ENCODE results near the gene DENR.
"Not testable (repeated sequence)": the region's sequence is repeated elsewhere in the genome, so short reads cannot be mapped to it uniquely, and the experiment has no call there.

DNA sequence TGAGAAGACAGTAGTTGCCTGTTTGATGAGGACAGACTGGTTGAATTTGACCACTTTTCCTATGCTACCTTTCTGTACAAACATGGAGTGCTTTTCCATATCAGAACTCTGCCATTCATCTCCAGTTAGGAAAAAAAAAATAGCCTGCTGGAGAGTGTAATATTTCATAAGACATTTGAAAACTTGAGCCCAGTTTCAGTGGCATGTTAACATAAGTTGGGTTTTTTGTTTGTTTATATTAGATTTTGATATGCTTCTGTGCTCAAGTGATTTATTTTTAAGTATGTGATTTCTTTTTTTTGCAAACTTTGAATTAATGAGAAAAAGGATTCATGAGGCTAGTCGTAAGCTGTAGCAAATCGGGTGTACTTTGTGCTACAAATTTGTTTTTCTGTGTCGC, 48.8 kb upstream of the DENR start:
- TF ChIP-seq, protein P1, sequence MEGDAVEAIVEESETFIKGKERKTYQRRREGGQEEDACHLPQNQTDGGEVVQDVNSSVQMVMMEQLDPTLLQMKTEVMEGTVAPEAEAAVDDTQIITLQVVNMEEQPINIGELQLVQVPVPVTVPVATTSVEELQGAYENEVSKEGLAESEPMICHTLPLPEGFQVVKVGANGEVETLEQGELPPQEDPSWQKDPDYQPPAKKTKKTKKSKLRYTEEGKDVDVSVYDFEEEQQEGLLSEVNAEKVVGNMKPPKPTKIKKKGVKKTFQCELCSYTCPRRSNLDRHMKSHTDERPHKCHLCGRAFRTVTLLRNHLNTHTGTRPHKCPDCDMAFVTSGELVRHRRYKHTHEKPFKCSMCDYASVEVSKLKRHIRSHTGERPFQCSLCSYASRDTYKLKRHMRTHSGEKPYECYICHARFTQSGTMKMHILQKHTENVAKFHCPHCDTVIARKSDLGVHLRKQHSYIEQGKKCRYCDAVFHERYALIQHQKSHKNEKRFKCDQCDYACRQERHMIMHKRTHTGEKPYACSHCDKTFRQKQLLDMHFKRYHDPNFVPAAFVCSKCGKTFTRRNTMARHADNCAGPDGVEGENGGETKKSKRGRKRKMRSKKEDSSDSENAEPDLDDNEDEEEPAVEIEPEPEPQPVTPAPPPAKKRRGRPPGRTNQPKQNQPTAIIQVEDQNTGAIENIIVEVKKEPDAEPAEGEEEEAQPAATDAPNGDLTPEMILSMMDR (IDR thresholded peaks at IDR 0.05), result not testable (repeated sequence)
- TF ChIP-seq POLR2A, EP300 (IDR thresholded peaks at IDR 0.05): not testable (repeated sequence)

Measured in ovary (tissue), 3 donors.